K562 (cell line): Measurements from ENCODE around the gene EIF1B. TPM values are rescaled to one million over a fixed set of nuclear protein-coding genes. Genes with fewer than 3 reads are reported as not detected.

Experiments used
- ATAC-seq: fragments of 200-7000 bp; cut with Tn5 transposase; 3 replicates; pipeline ENCODE4 v1.9.1; 2020; ENCODE audit warnings: moderate library complexity
- BruUV-seq: library from RNA; stranded (reverse); fragments of 400-500 nt; replicated peaks from 2 replicates; lab custom pipeline; 2021; lab: Mats Ljungman, UMichigan
- CTCF ChIA-PET: fragments of 300-600 bp; formaldehyde crosslinking; extraction: SDS; loops from one replicate; lab custom pipeline; 2021; ENCODE audit warnings: low intra/inter-chr PET ratio; lab: Yijun Ruan, JAX
- POLR2A ChIA-PET: fragments of 300-600, 350-650 bp; sonication (Branson Sonifier 250); formaldehyde crosslinking; extraction: SDS; loops from one replicate; lab custom pipeline; 2021; ENCODE audit warnings: antibody characterized with exemption, inconsistent platforms; lab: Yijun Ruan, JAX
- DNase-seq, 4 experiments: peaks; one replicate each; pipeline versions ENCODE4 v3.0.0 to v3.0.0-alpha.2; 2011 to 2018; ENCODE audit warnings: low spot score in 3 of 4, mixed read lengths in 3 of 4; ENCODE audit errors: extremely low read depth in 1 of 4
- FAIRE-seq: peaks from 2 replicates; lab custom pipeline; 2011; peaks lifted over from hg19 to GRCh38; lab: Jason Lieb, UNC
- H2AFZ ChIP-seq: 2 replicates; pipeline ENCODE4 v1.6.0; 2011; ENCODE audit warnings: low read depth, low read length, control low read depth, inconsistent platforms
- H3K27ac ChIP-seq: fragments of 200-600 bp; 3 replicates; pipeline ENCODE4 v1.8.0; 2011; ENCODE audit warnings: low read depth, mild to moderate bottlenecking, control low read depth, inconsistent platforms, low read length, moderate library complexity, mixed read lengths; ENCODE audit errors: extremely low read depth
- H3K27me3 ChIP-seq, 2 experiments: fragments of 300-600 bp in 1 of 2; 2 replicates in 1 of 2; 3 replicates in 1 of 2; pipeline versions ENCODE4 v1.6.0 to v1.8.0; 2011; ENCODE audit warnings: inconsistent platforms in 2 of 2, low read length in 2 of 2, mild to moderate bottlenecking in 1 of 2, mixed read lengths in 1 of 2, moderate library complexity in 1 of 2; ENCODE audit not compliant: control insufficient read depth in 2 of 2, insufficient read depth in 2 of 2
- H3K36me3 ChIP-seq: fragments of 300-600 bp; 3 replicates; pipeline ENCODE4 v1.8.0; 2011; ENCODE audit warnings: mild to moderate bottlenecking, low read length, inconsistent platforms; ENCODE audit not compliant: control insufficient read depth, insufficient read depth
- H3K4me1 ChIP-seq, 2 experiments: fragments of 200-600 bp in 1 of 2; replicated peaks in 1 of 2; 2 replicates in 1 of 2; 3 replicates in 1 of 2; pipeline versions ENCODE4 v1.5.1 to v1.8.0; 2011; ENCODE audit warnings: inconsistent platforms in 2 of 2, low read length in 2 of 2, mild to moderate bottlenecking in 1 of 2, mixed read lengths in 1 of 2, moderate library complexity in 1 of 2; ENCODE audit not compliant: control insufficient read depth in 2 of 2, insufficient read depth in 2 of 2
- H3K4me2 ChIP-seq: 2 replicates; pipeline ENCODE4 v1.6.1; 2011; ENCODE audit warnings: low read length, control low read depth, inconsistent platforms, mixed read lengths; ENCODE audit not compliant: insufficient read depth
- H3K4me3 ChIP-seq: fragments of 200-600 bp; sonication (generic), shearing (Covaris generic); 2 replicates; pipeline ENCODE4 v1.5.1; 2016; ENCODE audit warnings: control low read depth, inconsistent platforms
- H3K79me2 ChIP-seq: fragments of 200-600 bp; 3 replicates; pipeline ENCODE4 v1.8.0; 2011; ENCODE audit warnings: low read length, inconsistent platforms; ENCODE audit not compliant: control insufficient read depth, insufficient read depth
- H3K9ac ChIP-seq, 2 experiments: 2 replicates each; pipeline versions ENCODE4 v1.6.0 to v1.6.1; 2011; ENCODE audit warnings: low read depth in 2 of 2, low read length in 2 of 2, control low read depth in 1 of 2, inconsistent platforms in 1 of 2, mild to moderate bottlenecking in 1 of 2, mixed read lengths in 1 of 2; ENCODE audit not compliant: insufficient read depth in 1 of 2
- H3K9me1 ChIP-seq: one replicate; pipeline ENCODE4 v1.6.0; 2011; ENCODE audit warnings: inconsistent platforms, mild to moderate bottlenecking, low read length, moderate library complexity; ENCODE audit not compliant: control insufficient read depth, insufficient read depth
- H3K9me3 ChIP-seq: replicated peaks from 2 replicates; pipeline ENCODE4 v1.5.1; 2011; ENCODE audit warnings: low read depth, low read length, inconsistent platforms; ENCODE audit not compliant: control insufficient read depth, insufficient read depth
- H4K20me1 ChIP-seq: replicated peaks from 2 replicates; pipeline ENCODE4 v1.6.1; 2011; ENCODE audit warnings: low read length, inconsistent platforms, mixed read lengths; ENCODE audit not compliant: control insufficient read depth, insufficient read depth
- CEBPB ChIP-seq: fragments of 450-650 bp; IDR thresholded peaks from 2 replicates; pipeline ENCODE4 v1.6.1; 2016; ENCODE audit warnings: missing genetic modification characterization, missing compliant biosample characterization
- CREB1 ChIP-seq, 2 experiments: sonication (generic) in 1 of 2; formaldehyde crosslinking in 1 of 2; IDR thresholded peaks; 2 replicates each; pipeline versions ENCODE4 v1.6.1 to v1.8.0; 2012 to 2022; ENCODE audit warnings: inconsistent platforms in 1 of 2, mild to moderate bottlenecking in 1 of 2, missing genetic modification reagents in 1 of 2, moderate library complexity in 1 of 2
- EWSR1 ChIP-seq: fragments of 450-650 bp; IDR thresholded peaks from 2 replicates; pipeline ENCODE4 v1.6.1; 2018; ENCODE audit warnings: borderline replicate concordance, mild to moderate bottlenecking, low read depth, moderate library complexity; ENCODE audit not compliant: partially characterized antibody
- FOXJ3 ChIP-seq: sonication (generic); formaldehyde crosslinking; IDR thresholded peaks from 2 replicates; pipeline ENCODE4 v1.4.0; 2020; ENCODE audit warnings: mild to moderate bottlenecking, missing genetic modification reagents
- GATA2 ChIP-seq: sonication (generic); formaldehyde crosslinking; IDR thresholded peaks from 2 replicates; pipeline ENCODE4 v1.4.0; 2020; ENCODE audit warnings: mild to moderate bottlenecking, missing genetic modification reagents
- MAFF ChIP-seq: IDR thresholded peaks from 2 replicates; pipeline ENCODE4 v1.6.1; 2012; ENCODE audit warnings: low read length, improper control_type of control experiment
- MEIS2 ChIP-seq: fragments of 450-650 bp; IDR thresholded peaks from 2 replicates; pipeline ENCODE4 v1.6.1; 2014; ENCODE audit warnings: mild to moderate bottlenecking; ENCODE audit not compliant: partially characterized antibody
- PHTF2 ChIP-seq: fragments of 250-450 bp; sonication (Bioruptor Pico); IDR thresholded peaks from 2 replicates; pipeline ENCODE4 v1.5.0; 2021; ENCODE audit warnings: mild to moderate bottlenecking
- PRPF4 ChIP-seq: fragments of 200-400 bp; formaldehyde crosslinking; IDR thresholded peaks from one replicate; pipeline ENCODE4 v1.6.1; 2017; ENCODE audit warnings: low read length, low read depth, mild to moderate bottlenecking; ENCODE audit not compliant: insufficient read depth, poor library complexity, severe bottlenecking
- RUNX1 ChIP-seq: sonication (generic); IDR thresholded peaks from 2 replicates; pipeline ENCODE4 v1.6.1; 2016; ENCODE audit warnings: antibody characterized with exemption, low read depth
- SPI1 ChIP-seq: IDR thresholded peaks from 2 replicates; pipeline ENCODE4 v1.6.1; 2011; ENCODE audit warnings: low read depth, low read length, control low read depth, borderline replicate concordance
- ZNF197 ChIP-seq: fragments of 200-800 bp; sonication (Bioruptor generic); IDR thresholded peaks from 2 replicates; pipeline ENCODE4 v1.6.1; 2016; ENCODE audit warnings: low read depth, missing genetic modification characterization, missing compliant biosample characterization
- WGBS: fragments of 100-300 bp; shearing (Covaris generic); methylation state at CpG from one replicate; pipeline ENCODE4 v1.1.6; 2016; ENCODE audit warnings: low coverage, mixed read lengths; ENCODE audit not compliant: insufficient coverage; ENCODE audit errors: missing lambda C conversion rate; 5-methylcytosine and 5-hydroxymethylcytosine counted together
- in situ Hi-C: fragments of 300-500 bp; cut with MboI; formaldehyde crosslinking; loops from 4 replicates; pipeline ENCODE4 v1.15.0; 2018; ENCODE audit warnings: inconsistent platforms, mixed read lengths
- intact Hi-C: fragments of 100-400 bp; cut with micrococcal nuclease; formaldehyde crosslinking; loops from 2 replicates; pipeline ENCODE4 v1.14.2; 2022
- polyA plus RNA-seq, 8 experiments: library from polyadenylated mRNA; depleted of rRNA in 4 of 8; stranded (reverse) in 5 of 8; unstranded in 3 of 8; fragments of >200 nt; fragmentation: Nextera tagmentation in 2 of 8; fragmentation: Illumina TruSeq in 1 of 8; extraction: Ambion mirVana in 2 of 8; extraction: Trizol in 1 of 8; gene quantifications; 2 replicates each; pipeline versions ENCODE4 v1.2.1 to v1.2.3, GENCODE V29; 2011 to 2014; ENCODE audit warnings: inconsistent platforms in 1 of 8, missing spikeins in 1 of 8
- total RNA-seq, 7 experiments: library from RNA; depleted of rRNA in 6 of 7; stranded (reverse); fragments of >200 nt in 6 of 7; fragmentation: Illumina TruSeq in 2 of 7; extraction: Trizol in 2 of 7; gene quantifications; 2 replicates each; pipeline versions ENCODE4 v1.2.1 to v1.2.3, GENCODE V29; 2011 to 2021; ENCODE audit warnings: low replicate concordance in 1 of 7
- TF ChIP-seq, protein P1 (sequence below), 2 experiments: IDR thresholded peaks in 1 of 2; conservative IDR thresholded peaks in 1 of 2; 2 replicates each; pipeline ENCODE4 v1.6.1; 2016; ENCODE audit warnings: low read depth in 2 of 2, mild to moderate bottlenecking in 1 of 2, missing compliant biosample characterization in 1 of 2, missing genetic modification characterization in 1 of 2, moderate library complexity in 1 of 2

The EIF1B gene
- total and polyA plus RNA-seq, 9 of the 15 experiments (the other 6 are each of a cell fraction or from before 2014, with no cell fraction given) = 18.1 to 184 (median 78.9) TPM

DNA sequence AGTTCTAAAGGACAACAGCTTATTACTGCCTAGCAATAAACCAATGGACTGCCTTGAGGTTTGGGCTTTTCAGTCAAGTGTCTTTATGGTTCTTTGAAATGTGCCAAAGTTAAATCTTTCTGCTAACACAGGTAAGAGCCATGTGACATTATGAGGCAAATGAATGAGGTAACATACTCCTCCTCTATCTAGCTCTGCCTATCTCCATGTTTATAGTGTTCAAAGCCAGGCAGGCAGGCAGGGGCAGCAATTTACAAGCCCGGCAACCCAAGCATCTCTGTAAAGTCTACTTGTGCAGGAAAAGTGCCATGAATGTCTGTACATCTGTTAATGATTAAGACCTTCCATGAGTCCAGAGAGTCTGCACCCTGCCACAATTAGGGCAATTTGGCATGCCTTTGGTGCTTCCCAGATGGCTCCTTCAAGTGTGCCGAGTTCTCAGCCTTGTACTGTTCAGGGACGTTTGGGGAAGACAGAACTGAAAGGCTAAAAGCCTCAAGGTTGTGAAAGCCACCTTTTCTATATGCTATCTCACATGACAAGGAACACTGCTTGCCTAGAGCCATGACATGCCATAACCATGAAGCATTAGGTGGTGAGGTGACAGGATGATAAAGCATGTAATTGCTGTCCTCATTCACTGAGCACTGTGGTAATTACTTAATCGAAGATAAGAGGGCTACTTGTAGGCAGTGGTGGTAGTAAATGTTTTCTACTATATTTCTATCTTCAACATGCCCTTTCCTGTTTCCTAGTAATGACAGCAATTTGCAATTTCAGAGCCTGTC lies 41.4 kb upstream of the EIF1B start:
- WGBS = 9% methylated on average over 4 of the region's 4 CpGs
- H2AFZ ChIP-seq = no peak overlapping the region
- H3K9me3 ChIP-seq = no peaks in the 10 kb centered on the region
- ATAC-seq (peak; percentile 61), FAIRE-seq (no peak), DNase-seq (no peak)
- in situ Hi-C loops = no loop called here
- intact Hi-C loops = no loop called here
- no peaks in the 10 kb centered on the region for H3K36me3 ChIP-seq
- BruUV-seq = no TSS peak
- H3K27me3 ChIP-seq = peaks cover 0 to 15% of the 10 kb centered on the region in 2 experiments; a peak in 2 of 5 replicates
- no peaks in the 10 kb centered on the region for H3K79me2 ChIP-seq
- no peaks in the 10 kb centered on the region for H3K9me1 ChIP-seq
- ChIA-PET POLR2A (interaction anchor here (0.7 to 1.1 kb wide), 2 partner anchors 16 to 258 kb away, joined by 3 read pairs; no protein-coding TSS in a partner anchor), CTCF (no interaction called here)
- H3K4me2 ChIP-seq = no peak overlapping the region
- H3K4me1 ChIP-seq = no peaks in the 10 kb centered on the region; a peak in 2 of 5 replicates
- no peak overlapping the region for H3K4me3 ChIP-seq
- H4K20me1 ChIP-seq = no peaks in the 10 kb centered on the region
- no peak overlapping the region for H3K9ac ChIP-seq
- no peak overlapping the region for H3K27ac ChIP-seq
- TF ChIP-seq MEIS2 (peak; percentile 69), CREB1 (IDR thresholded peaks at IDR 0.05) (no peak), CREB1 (CRISPR knock-in tag; IDR thresholded peaks at IDR 0.05) (no peak), MAFF (no peak), GATA2 (CRISPR knock-in tag) (no peak), PHTF2 (CRISPR knock-in tag) (no peak), SPI1 (no peak), ZNF197 (no peak), CEBPB (peak; percentile 69), RUNX1 (no peak), FOXJ3 (CRISPR knock-in tag) (no peak), PRPF4 (no peak), EWSR1 (no peak)
- TF ChIP-seq, protein P1, sequence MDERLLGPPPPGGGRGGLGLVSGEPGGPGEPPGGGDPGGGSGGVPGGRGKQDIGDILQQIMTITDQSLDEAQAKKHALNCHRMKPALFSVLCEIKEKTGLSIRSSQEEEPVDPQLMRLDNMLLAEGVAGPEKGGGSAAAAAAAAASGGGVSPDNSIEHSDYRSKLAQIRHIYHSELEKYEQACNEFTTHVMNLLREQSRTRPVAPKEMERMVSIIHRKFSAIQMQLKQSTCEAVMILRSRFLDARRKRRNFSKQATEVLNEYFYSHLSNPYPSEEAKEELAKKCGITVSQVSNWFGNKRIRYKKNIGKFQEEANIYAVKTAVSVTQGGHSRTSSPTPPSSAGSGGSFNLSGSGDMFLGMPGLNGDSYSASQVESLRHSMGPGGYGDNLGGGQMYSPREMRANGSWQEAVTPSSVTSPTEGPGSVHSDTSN (CRISPR knock-in tag; IDR thresholded peaks at IDR 0.05; ENCODE audit: low read depth) = no peak
- TF ChIP-seq, protein P1 (tag; conservative IDR thresholded peaks at IDR 0.05; ENCODE audit: low read depth) = peak; percentile 86
